ENCODE data around the gene CEMIP. TPM values are rescaled to one million over a fixed set of nuclear protein-coding genes. Genes with fewer than 3 reads are reported as not detected.

The CEMIP gene
- total RNA-seq, 6 donors from 2014 or later, result 0.59 to 38.8 (median 5.7) TPM

- ATAC-seq (ENCODE audit: low FRiP score in 2 of 2), result no peak
- TF ChIP-seq, protein P1, sequence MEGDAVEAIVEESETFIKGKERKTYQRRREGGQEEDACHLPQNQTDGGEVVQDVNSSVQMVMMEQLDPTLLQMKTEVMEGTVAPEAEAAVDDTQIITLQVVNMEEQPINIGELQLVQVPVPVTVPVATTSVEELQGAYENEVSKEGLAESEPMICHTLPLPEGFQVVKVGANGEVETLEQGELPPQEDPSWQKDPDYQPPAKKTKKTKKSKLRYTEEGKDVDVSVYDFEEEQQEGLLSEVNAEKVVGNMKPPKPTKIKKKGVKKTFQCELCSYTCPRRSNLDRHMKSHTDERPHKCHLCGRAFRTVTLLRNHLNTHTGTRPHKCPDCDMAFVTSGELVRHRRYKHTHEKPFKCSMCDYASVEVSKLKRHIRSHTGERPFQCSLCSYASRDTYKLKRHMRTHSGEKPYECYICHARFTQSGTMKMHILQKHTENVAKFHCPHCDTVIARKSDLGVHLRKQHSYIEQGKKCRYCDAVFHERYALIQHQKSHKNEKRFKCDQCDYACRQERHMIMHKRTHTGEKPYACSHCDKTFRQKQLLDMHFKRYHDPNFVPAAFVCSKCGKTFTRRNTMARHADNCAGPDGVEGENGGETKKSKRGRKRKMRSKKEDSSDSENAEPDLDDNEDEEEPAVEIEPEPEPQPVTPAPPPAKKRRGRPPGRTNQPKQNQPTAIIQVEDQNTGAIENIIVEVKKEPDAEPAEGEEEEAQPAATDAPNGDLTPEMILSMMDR (IDR thresholded peaks at IDR 0.05), result no peak
- TF ChIP-seq POLR2A (IDR thresholded peaks at IDR 0.05), result no peak
- no peak for TF ChIP-seq EP300 (IDR thresholded peaks at IDR 0.05)
- no peak for TF ChIP-seq POLR2AphosphoS5 (IDR thresholded peaks at IDR 0.05)
- WGBS, 2 donors, result 86 to 91% methylated on average over 2 of the region's 2 CpGs
- Histone ChIP-seq H3K36me3 (peaks cover 0 to 27% (median 8%) of the 10 kb centered on the region in 4 donors), H3K4me1 (peaks cover 0 to 8% (median 5%) of the 10 kb centered on the region in 4 donors), H3K27ac (no peak overlapping the region), H3K9me3 (no peaks in the 10 kb centered on the region), H3K4me3 (no peak overlapping the region), H3K27me3 (no peaks in the 10 kb centered on the region)
- DNase-seq, result no peak
Observed at GRCh38 chr15:80971143-80971542, 192.0 kb downstream of the CEMIP start.

GRCh38 chr15:80972276-80972675, 193.1 kb downstream of the CEMIP start:
- DNase-seq (no peak), ATAC-seq (ENCODE audit: low FRiP score in 2 of 2) (no peak)
- Histone ChIP-seq H3K4me3 (no peak overlapping the region), H3K4me1 (peaks cover 0 to 8% (median 6%) of the 10 kb centered on the region in 4 donors), H3K36me3 (peaks cover 0 to 32% (median 8%) of the 10 kb centered on the region in 4 donors), H3K9me3 (no peaks in the 10 kb centered on the region), H3K27me3 (no peaks in the 10 kb centered on the region), H3K27ac (no peak overlapping the region)
- 92 to 95% methylated on average over 3 of the region's 3 CpGs for WGBS, 2 donors
- TF ChIP-seq, protein P1 (IDR thresholded peaks at IDR 0.05), result no peak
- TF ChIP-seq EP300 (IDR thresholded peaks at IDR 0.05) (no peak), POLR2A (IDR thresholded peaks at IDR 0.05) (no peak), POLR2AphosphoS5 (IDR thresholded peaks at IDR 0.05) (no peak)

GRCh38 chr15:80974914-80975313, 195.7 kb downstream of the CEMIP start:
- 96 to 98% methylated on average over 4 of the region's 4 CpGs for WGBS, 2 donors
- Histone ChIP-seq H3K27ac (no peak overlapping the region), H3K4me3 (no peak overlapping the region), H3K36me3 (peaks cover 8 to 38% (median 14%) of the 10 kb centered on the region in 4 donors), H3K4me1 (peaks cover 3 to 16% (median 11%) of the 10 kb centered on the region in 4 donors), H3K9me3 (no peaks in the 10 kb centered on the region), H3K27me3 (no peaks in the 10 kb centered on the region)
- TF ChIP-seq, protein P1 (IDR thresholded peaks at IDR 0.05), result no peak
- TF ChIP-seq POLR2A (IDR thresholded peaks at IDR 0.05) (no peak), POLR2AphosphoS5 (IDR thresholded peaks at IDR 0.05) (no peak), EP300 (IDR thresholded peaks at IDR 0.05) (no peak)
- DNase-seq, result no peak
- ATAC-seq (ENCODE audit: low FRiP score in 2 of 2), result no peak

GRCh38 chr15:80976851-80977250, 197.7 kb downstream of the CEMIP start:
- DNase-seq (peak in 1 of 2 donors; percentile 35), ATAC-seq (ENCODE audit: low FRiP score in 2 of 2) (no peak)
- Histone ChIP-seq H3K4me1 (peaks cover 3 to 16% (median 9%) of the 10 kb centered on the region in 4 donors), H3K27me3 (no peaks in the 10 kb centered on the region), H3K36me3 (peaks cover 8 to 51% (median 22%) of the 10 kb centered on the region in 4 donors), H3K9me3 (no peaks in the 10 kb centered on the region), H3K4me3 (no peak overlapping the region), H3K27ac (no peak overlapping the region)
- TF ChIP-seq, protein P1 (IDR thresholded peaks at IDR 0.05), result no peak
- no peak for TF ChIP-seq POLR2AphosphoS5 (IDR thresholded peaks at IDR 0.05)
- no peak for TF ChIP-seq POLR2A (IDR thresholded peaks at IDR 0.05)
- TF ChIP-seq EP300 (IDR thresholded peaks at IDR 0.05), result no peak
- WGBS, 2 donors, result 98 to 99% methylated on average over 4 of the region's 4 CpGs

- Histone ChIP-seq H3K36me3 (peaks cover 8 to 49% (median 20%) of the 10 kb centered on the region in 4 donors), H3K9me3 (no peaks in the 10 kb centered on the region), H3K4me3 (no peak overlapping the region), H3K4me1 (peaks cover 3 to 16% (median 9%) of the 10 kb centered on the region in 4 donors), H3K27ac (no peak overlapping the region), H3K27me3 (no peaks in the 10 kb centered on the region)
- TF ChIP-seq POLR2A (IDR thresholded peaks at IDR 0.05) (no peak), EP300 (IDR thresholded peaks at IDR 0.05) (no peak), POLR2AphosphoS5 (IDR thresholded peaks at IDR 0.05) (no peak)
- TF ChIP-seq, protein P1 (IDR thresholded peaks at IDR 0.05), result peak; percentile 37 to 77 (median 66)
- peak in 1 of 2 donors; percentile 74 for DNase-seq
- WGBS, 2 donors, result 19 to 32% methylated on average over 7 of the region's 7 CpGs
- ATAC-seq (ENCODE audit: low FRiP score in 2 of 2), result peak; percentile 82 to 94
Observed at GRCh38 chr15:80977627-80978036, 198.5 kb downstream of the CEMIP start.
